A673 (cell line): ENCODE data around the gene ATP8A2. TPM values are rescaled to one million over a fixed set of nuclear protein-coding genes. Genes with fewer than 3 reads are reported as not detected.

Experiments
- BruUV-seq: library from RNA; stranded (reverse); fragments of 400-500 nt; replicated peaks from 2 replicates; lab custom pipeline; 2021; lab: Mats Ljungman, UMichigan
- CTCF ChIA-PET: fragments of 300-600 bp; sonication (Branson Sonifier 250); formaldehyde crosslinking; loops from one replicate; lab custom pipeline; 2022; ENCODE audit warnings: antibody characterized with exemption; lab: Charles Lee
- POLR2A ChIA-PET: fragments of 300-600 bp; sonication (Branson Sonifier 250); formaldehyde crosslinking; loops from one replicate; lab custom pipeline; 2022; ENCODE audit warnings: antibody characterized with exemption; ENCODE audit not compliant: low non-redundant PET; lab: Charles Lee
- DNase-seq: peaks from one replicate; pipeline ENCODE4 v3.0.0-alpha.2; 2015; ENCODE audit warnings: low spot score
- H3K27ac ChIP-seq: fragments of 200-600 bp; sonication (generic); 2 replicates; pipeline ENCODE4 v1.5.1; 2016; ENCODE audit warnings: mixed run types, low read depth, mild to moderate bottlenecking, mixed read lengths, antibody characterized with exemption, low read length; ENCODE audit not compliant: poor library complexity, severe bottlenecking
- H3K27me3 ChIP-seq: fragments of 200-600 bp; sonication (generic); replicated peaks from 2 replicates; pipeline ENCODE4 v1.6.1; 2017; ENCODE audit warnings: mixed run types, low read depth, mild to moderate bottlenecking, mixed read lengths, antibody characterized with exemption, low read length; ENCODE audit not compliant: insufficient read depth, poor library complexity
- H3K36me3 ChIP-seq: fragments of 200-600 bp; sonication (generic); 2 replicates; pipeline ENCODE4 v1.6.1; 2016; ENCODE audit warnings: mixed run types, mild to moderate bottlenecking, mixed read lengths, antibody characterized with exemption, low read length; ENCODE audit not compliant: insufficient read depth, poor library complexity, severe bottlenecking
- H3K4me1 ChIP-seq: fragments of 200-600 bp; sonication (generic); 2 replicates; pipeline ENCODE4 v1.6.1; 2017; ENCODE audit warnings: mixed run types, mild to moderate bottlenecking, mixed read lengths, antibody characterized with exemption, low read length; ENCODE audit not compliant: insufficient read depth, poor library complexity, severe bottlenecking
- H3K4me3 ChIP-seq: fragments of 200-600 bp; sonication (generic); 2 replicates; pipeline ENCODE4 v1.5.1; 2016; ENCODE audit warnings: low read depth, mixed run types, mild to moderate bottlenecking, mixed read lengths, low read length; ENCODE audit not compliant: poor library complexity, severe bottlenecking
- H3K9me3 ChIP-seq: fragments of 200-600 bp; sonication (generic); 2 replicates; pipeline ENCODE4 v1.6.1; 2016; ENCODE audit warnings: mixed run types, low read depth, mild to moderate bottlenecking, mixed read lengths, antibody characterized with exemption, low read length; ENCODE audit not compliant: poor library complexity, severe bottlenecking
- EZH2 ChIP-seq: fragments of 200-600 bp; sonication (generic); IDR thresholded peaks from 2 replicates; pipeline ENCODE4 v1.6.1; 2017; ENCODE audit warnings: borderline replicate concordance, low read depth, mild to moderate bottlenecking, mixed read lengths, antibody characterized with exemption, low read length; ENCODE audit not compliant: poor library complexity, severe bottlenecking
- intact Hi-C: fragments of 100-400 bp; cut with micrococcal nuclease; formaldehyde crosslinking; loops from one replicate; pipeline ENCODE4 v1.10.0; 2022; ENCODE audit not compliant: unreplicated experiment
- total RNA-seq: library from RNA; stranded (reverse); gene quantifications from 2 replicates; pipeline ENCODE4 v1.2.3, GENCODE V29; 2021
- TF ChIP-seq, protein P1 (sequence below): fragments of 300-800, 200-600 bp; sonication (generic); conservative IDR thresholded peaks from 2 replicates; pipeline ENCODE4 v1.5.1; 2017; ENCODE audit warnings: low read depth, mild to moderate bottlenecking, antibody characterized with exemption, low read length, moderate library complexity, mixed read lengths

Gene ATP8A2
- total RNA-seq, 1 experiment from 2014 or later = 0.92 TPM

GRCh38 chr13:25598421-25598820 is 226.6 kb downstream of the ATP8A2 start:
- H3K27me3 ChIP-seq = no peaks in the 10 kb centered on the region
- H3K9me3 ChIP-seq = no peaks in the 10 kb centered on the region
- no peaks in the 10 kb centered on the region for H3K36me3 ChIP-seq
- H3K27ac ChIP-seq = no peak overlapping the region
- intact Hi-C loops = no loop called here
- BruUV-seq = no TSS peak
- ChIA-PET CTCF (no interaction called here), POLR2A (no interaction called here)
- peaks cover 17% of the 10 kb centered on the region for H3K4me1 ChIP-seq
- no peak for DNase-seq
- H3K4me3 ChIP-seq = no peak overlapping the region
- no peak for TF ChIP-seq EZH2
- TF ChIP-seq, protein P1, sequence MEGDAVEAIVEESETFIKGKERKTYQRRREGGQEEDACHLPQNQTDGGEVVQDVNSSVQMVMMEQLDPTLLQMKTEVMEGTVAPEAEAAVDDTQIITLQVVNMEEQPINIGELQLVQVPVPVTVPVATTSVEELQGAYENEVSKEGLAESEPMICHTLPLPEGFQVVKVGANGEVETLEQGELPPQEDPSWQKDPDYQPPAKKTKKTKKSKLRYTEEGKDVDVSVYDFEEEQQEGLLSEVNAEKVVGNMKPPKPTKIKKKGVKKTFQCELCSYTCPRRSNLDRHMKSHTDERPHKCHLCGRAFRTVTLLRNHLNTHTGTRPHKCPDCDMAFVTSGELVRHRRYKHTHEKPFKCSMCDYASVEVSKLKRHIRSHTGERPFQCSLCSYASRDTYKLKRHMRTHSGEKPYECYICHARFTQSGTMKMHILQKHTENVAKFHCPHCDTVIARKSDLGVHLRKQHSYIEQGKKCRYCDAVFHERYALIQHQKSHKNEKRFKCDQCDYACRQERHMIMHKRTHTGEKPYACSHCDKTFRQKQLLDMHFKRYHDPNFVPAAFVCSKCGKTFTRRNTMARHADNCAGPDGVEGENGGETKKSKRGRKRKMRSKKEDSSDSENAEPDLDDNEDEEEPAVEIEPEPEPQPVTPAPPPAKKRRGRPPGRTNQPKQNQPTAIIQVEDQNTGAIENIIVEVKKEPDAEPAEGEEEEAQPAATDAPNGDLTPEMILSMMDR = no peak

- DNase-seq = peak; percentile 76
- POLR2A ChIA-PET = no interaction called here
- BruUV-seq = no TSS peak
Measured at GRCh38 chr13:25602176-25602575, 230.4 kb downstream of the ATP8A2 start.

GRCh38 chr13:25604106-25604505 is 232.3 kb downstream of the ATP8A2 start:
- Histone ChIP-seq H3K27me3 (no peaks in the 10 kb centered on the region), H3K27ac (no peak overlapping the region), H3K9me3 (no peaks in the 10 kb centered on the region), H3K4me3 (no peak overlapping the region), H3K36me3 (no peaks in the 10 kb centered on the region), H3K4me1 (peaks cover 10% of the 10 kb centered on the region)
- TF ChIP-seq, protein P1 = no peak
- no peak for TF ChIP-seq EZH2
- intact Hi-C loops = no loop called here
- no peak for DNase-seq
- POLR2A ChIA-PET = interaction anchor here (0.7 kb wide), 1 partner anchor 8 kb away, joined by 3 read pairs; no protein-coding TSS in a partner anchor
- no TSS peak for BruUV-seq
- CTCF ChIA-PET = no interaction called here

More at GRCh38 chr13:25602176-25602575, 230.4 kb downstream of the ATP8A2 start:
- Histone ChIP-seq H3K36me3 (no peaks in the 10 kb centered on the region), H3K27ac (no peak overlapping the region), H3K27me3 (no peaks in the 10 kb centered on the region), H3K9me3 (no peaks in the 10 kb centered on the region), H3K4me3 (no peak overlapping the region), H3K4me1 (peaks cover 17% of the 10 kb centered on the region)
- TF ChIP-seq, protein P1 = no peak
- TF ChIP-seq EZH2 = no peak
- CTCF ChIA-PET = no interaction called here
- intact Hi-C loops = no loop called here
